Activated CD4-positive, CD25-positive, alpha-beta regulatory T cell treated with anti-CD3 and anti-CD28 coated beads, Interleukin-2, amount 50 U/mL, for 16 hours (primary cell): ENCODE data around the gene SRF.

Experiments
- DNase-seq: peaks from one replicate; pipeline ENCODE4 v3.0.0-alpha.2; 2020; ENCODE audit warnings: low read depth, low spot score

SRF gene

DNA sequence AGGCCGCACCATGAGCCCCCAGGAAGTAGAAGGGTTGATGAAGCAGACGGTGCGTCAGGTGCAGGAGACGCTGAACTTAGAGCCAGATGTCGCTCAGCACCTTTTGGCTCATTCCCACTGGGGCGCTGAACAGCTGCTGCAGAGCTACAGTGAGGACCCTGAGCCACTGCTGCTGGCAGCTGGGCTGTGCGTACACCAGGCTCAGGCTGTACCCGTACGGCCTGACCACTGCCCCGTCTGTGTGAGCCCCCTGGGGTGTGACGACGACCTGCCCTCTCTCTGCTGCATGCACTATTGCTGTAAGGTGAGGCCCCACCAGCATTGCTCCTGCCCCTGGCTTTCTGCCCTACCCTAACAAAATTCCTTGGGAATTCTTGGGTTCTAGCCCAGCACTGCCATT, 45.1 kb downstream of the SRF start:
- no peak for DNase-seq

- no peak for DNase-seq
Observed at GRCh38 chr6:43217351-43217750, 46.3 kb downstream of the SRF start.

GRCh38 chr6:43219119-43219518, 48.0 kb downstream of the SRF start:
- DNase-seq = no peak

DNA sequence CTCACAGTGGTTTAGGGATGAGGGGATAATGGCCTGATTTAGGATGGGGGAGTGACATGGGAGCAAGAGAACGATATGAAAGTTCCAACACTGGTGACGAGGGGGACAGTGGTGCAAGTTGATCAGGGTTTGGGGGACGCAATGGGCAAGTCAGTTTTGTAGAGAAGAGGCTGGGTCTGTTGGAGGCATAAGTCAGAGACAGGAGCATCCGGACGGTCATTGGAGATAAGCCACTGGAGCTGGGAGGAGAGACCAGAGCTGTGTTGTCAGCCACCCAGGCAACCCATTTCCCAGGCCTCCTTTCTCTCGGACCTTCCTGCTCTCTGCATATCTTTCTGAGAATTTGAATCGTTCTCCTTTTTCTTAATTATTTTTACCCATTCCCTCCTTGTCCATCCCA, 48.7 kb downstream of the SRF start:
- no peak for DNase-seq

GRCh38 chr6:43220439-43220951, 49.4 kb downstream of the SRF start:
- DNase-seq = no peak

DNA sequence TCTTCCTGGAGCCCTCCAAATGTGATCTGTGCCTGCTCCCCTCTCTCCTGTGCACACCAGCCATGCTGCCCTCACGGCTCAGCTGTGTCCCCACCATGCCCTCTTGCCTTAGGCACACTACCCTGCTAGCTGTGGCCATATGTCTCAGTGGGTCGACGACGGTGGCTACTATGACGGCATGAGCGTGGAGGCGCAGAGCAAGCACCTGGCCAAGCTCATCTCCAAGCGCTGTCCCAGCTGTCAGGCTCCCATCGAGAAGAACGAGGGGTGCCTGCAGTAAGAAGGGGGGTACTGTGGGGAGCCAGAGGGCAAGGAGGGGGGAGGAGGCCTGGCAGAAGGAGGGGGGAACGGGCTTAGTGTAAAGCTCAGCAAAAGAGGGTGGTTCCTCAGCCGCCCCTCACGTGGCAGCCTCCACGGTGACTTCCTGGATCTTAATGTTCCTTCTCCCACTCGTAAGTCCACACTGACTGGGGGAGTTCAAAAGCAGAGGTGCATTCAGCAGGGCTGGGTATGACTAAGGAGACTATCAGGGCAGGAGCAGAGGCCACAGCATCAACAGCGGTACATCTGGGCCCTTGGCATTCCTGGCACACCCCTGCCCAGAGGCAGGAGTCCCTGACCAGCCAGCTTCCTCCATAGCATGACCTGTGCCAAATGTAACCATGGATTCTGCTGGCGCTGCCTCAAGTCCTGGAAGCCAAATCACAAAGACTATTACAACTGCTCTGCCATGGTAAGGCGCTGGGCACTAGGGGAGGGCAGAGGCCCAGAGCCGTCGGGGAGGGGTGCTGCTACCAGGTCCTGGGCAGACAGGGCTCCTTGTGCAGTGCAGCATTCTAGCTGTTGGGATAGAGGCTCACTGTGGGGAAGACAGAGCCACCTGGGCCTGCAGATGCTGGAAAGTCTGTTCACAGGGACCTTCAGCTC, 50.2 kb downstream of the SRF start:
- no peak for DNase-seq

DNA sequence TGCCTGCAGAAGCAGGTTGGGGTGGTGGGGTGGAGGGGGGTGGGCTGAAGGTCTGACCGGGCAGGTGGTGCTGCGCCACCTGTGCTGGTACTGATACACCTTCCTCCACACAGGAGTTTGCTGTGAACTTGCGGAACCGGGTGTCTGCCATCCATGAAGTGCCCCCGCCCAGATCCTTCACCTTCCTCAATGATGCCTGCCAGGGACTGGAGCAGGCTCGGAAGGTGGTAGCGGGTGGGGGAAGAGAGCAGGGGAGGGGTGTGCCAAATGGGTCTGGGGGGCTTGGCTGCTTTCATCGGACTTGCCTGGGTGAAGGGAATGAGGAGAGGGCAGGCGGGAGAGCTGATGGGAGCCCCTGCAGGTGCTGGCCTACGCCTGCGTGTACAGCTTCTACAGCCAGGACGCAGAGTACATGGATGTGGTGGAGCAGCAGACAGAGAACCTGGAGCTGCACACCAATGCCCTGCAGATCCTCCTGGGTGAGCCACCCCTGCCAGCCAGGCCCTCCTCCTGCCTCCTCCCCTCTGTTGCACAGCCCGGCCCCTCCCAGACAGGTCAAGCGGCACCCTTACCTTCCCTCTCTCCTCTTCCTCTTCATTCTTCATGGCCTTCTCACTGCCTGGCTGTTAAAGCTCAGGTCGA, 51.5 kb downstream of the SRF start:
- no peak for DNase-seq

- no peak for DNase-seq
Observed at GRCh38 chr6:43223175-43223574, 52.1 kb downstream of the SRF start.

DNA sequence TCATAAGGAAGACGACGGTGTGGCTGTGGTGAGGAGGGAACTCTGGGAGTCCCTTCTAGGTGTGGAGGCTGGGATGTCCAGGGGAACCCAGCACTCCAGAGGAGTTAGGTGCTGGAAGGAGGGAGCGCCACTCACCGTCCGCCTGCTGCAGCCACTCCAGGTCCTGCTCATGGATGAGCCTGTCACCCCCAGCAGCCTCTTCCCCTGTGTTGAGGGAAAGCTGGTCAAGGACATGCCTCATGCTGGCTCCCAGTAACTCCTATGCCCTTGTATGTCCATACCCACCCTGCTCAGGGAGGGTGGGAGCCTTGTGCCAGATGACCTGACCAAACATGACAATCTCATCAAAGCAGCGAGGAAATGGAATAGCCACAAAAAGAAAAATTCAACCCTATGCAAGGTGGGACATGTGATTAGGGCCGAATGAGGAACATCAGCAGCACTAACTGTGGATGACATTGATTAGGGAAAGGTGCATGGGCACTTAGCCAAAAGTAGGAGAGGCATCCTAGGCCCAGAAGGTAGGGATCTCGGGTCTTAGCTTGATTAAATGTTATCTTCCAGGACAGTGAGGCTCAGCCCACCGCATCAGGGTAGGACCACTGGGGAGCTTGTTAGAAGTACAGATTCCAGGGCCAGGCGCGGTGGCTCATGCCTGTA, 55.3 kb downstream of the SRF start:
- DNase-seq = no peak

GRCh38 chr6:43228951-43229802, 58.1 kb downstream of the SRF start, which contains the start of gene DNPH1:
TSS of gene DNPH1 (minus strand) at chr6:43229481. CDS start at chr6:43229456, 25 bp downstream.
- DNase-seq = peak; percentile 59

- no peak for DNase-seq
Observed at GRCh38 chr6:43229803-43230620, 58.9 kb downstream of the SRF start.

GRCh38 chr6:43231053-43231452, 60.0 kb downstream of the SRF start:
- no peak for DNase-seq
